Activated naive CD4-positive, alpha-beta T cell treated with anti-CD3 and anti-CD28 coated beads, Interleukin-2, amount 50 U/mL, for 24 hours (primary cell): ENCODE data around the gene TMEM147.
"Not testable (repeated sequence)": the region's sequence is repeated elsewhere in the genome, so short reads cannot be mapped to it uniquely, and the experiment has no call there.

ENCODE experiments used
- H3K27ac Mint-ChIP-seq: one replicate; pipeline ENCODE4 v1.8.0; 2021; ENCODE audit warnings: mild to moderate bottlenecking, mixed read lengths
- H3K27me3 Mint-ChIP-seq: one replicate; pipeline ENCODE4 v1.8.0; 2021; ENCODE audit warnings: mixed read lengths
- H3K36me3 Mint-ChIP-seq: one replicate; pipeline ENCODE4 v1.8.0; 2021; ENCODE audit warnings: mixed read lengths
- H3K4me1 Mint-ChIP-seq: one replicate; pipeline ENCODE4 v1.8.0; 2021; ENCODE audit warnings: mixed read lengths
- H3K4me3 Mint-ChIP-seq: one replicate; pipeline ENCODE4 v1.8.0; 2021; ENCODE audit warnings: mild to moderate bottlenecking, mixed read lengths
- H3K9me3 Mint-ChIP-seq: one replicate; pipeline ENCODE4 v1.8.0; 2021; ENCODE audit warnings: mixed read lengths

The TMEM147 gene

DNA sequence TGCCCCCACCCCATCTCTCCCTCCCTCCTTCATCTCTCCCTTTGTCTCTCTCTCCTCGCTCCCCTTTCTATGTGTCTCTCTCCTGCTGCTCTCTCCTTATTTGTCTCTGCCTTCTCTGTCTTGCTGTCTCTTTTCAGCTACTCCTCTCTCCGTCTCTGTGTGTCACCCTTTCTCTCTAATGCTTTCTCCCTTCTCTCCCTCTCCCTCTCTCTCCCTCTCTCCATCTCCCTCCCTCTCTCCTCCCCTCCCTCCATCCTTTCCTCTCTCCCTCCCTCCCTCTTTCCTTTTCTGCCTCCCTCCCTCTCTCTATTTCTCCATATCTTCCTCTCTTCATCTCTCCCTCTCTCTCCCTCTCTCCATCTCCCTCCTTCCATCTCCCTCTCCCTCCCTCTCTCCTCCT is 17.4 kb downstream of the TMEM147 start:
- Mint-ChIP-seq H3K27me3 (peaks cover 35% of the 10 kb centered on the region), H3K36me3 (peaks cover 2% of the 10 kb centered on the region), H3K9me3 (no peaks in the 10 kb centered on the region), H3K27ac (no peak overlapping the region), H3K4me3 (no peak overlapping the region), H3K4me1 (peaks cover 4% of the 10 kb centered on the region)

DNA sequence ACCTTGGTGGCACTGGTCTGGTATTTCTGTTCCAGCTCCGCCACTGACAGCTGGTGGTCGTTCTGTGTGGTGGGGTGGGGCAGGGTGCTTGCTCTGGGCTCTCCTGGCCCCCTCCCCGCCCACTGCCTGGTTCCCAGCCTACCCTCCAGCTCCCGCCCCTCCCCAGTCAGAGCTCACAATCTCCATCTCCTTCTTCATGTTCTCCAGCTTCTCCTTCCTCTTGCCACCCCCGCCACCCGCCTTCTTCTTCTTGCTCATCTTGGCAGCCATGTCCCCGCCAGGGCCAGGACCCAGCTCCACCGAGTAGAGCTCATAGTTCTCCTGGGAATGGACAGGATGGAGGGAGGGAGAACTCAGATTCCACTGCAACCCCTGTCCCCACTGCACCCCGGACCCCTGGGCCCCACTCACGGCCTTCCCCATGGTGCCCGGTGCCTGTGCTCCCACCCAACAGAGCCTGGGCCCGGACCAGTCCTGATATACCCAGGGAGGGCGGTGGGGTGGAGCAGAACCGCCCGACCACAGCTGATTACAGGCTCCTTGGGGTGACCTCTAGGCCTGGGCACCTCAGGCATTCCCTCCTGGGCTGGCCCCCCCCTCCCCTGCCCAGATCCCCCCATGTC is 17.9 kb downstream of the TMEM147 start, which contains the start of gene ATP4A:
Gene ATP4A (minus strand): TSS at position 452 of the 623 bp plus-strand sequence. CDS start 29 bp downstream, at position 423.
- Mint-ChIP-seq H3K27me3 (peaks cover 34% of the 10 kb centered on the region), H3K27ac (no peak within 1 kb of the TSS), H3K9me3 (no peaks in the 10 kb centered on the region), H3K4me1 (peaks cover 4% of the 10 kb centered on the region), H3K4me3 (no peak within 1 kb of the TSS), H3K36me3 (peaks cover 2% of the 10 kb centered on the region)

DNA sequence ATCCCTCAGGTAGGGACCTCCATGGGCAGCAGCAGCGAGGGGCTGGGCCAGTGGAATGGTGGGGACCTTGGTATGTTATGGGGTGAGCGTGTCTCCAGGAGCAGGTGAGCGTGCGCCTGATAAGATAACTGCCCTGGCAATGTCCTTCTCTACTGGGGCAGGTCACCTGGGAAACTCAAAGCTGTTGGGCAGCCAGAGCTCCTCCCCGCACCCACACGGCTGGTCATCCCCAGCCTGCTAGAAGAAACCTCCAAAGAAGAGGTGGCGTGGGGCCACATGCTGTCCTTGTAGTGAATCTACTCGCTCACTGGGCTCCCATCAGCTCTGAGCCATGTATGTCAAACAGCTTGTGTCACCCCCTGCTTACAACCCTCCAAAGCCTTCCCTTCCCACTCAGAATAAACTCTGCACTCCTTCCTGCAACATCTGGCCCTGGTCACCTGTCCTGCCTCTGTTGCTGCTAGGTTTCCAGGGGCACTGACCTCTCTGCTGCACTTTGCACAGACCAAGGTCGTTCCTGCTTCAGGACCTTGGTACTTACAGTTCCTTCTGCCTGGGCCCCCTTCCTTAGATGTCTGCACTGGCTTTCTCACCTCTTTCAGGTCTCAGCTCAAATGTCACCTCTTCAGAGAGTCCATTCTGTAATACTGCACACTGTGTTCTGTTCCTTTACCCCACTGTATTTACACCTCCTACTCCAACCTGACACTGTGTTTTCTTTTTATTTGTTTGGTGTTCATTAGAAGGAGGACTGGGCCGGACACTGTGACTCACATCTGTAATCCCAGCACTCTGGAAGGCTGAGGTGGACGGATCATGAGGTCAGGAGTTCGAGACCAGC is 19.8 kb downstream of the TMEM147 start:
- Mint-ChIP-seq H3K27ac (no peak overlapping the region), H3K4me3 (no peak overlapping the region), H3K27me3 (peaks cover 28% of the 10 kb centered on the region), H3K4me1 (no peaks in the 10 kb centered on the region), H3K36me3 (peaks cover 2% of the 10 kb centered on the region), H3K9me3 (no peaks in the 10 kb centered on the region)

DNA sequence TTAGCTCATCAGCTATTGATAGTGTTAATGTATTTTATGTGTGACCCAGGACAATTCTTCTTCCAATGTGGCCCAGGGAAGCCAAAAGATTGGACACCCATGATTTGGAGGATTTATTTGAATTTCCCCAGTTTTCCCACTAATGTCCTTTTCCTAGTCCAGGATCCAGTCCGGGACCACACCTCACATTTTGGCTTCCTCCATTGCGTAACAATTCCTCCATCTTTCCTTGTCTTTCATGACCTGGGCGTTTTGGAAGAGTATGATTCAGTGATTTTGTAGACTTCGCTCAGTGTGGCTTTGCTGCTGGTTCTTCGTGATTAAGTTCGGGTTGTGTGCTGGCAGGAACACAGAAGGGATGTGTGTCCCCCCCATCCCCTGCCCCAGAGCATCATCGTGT is 21.3 kb downstream of the TMEM147 start:
- Mint-ChIP-seq H3K9me3 (no peaks in the 10 kb centered on the region), H3K4me3 (no peak overlapping the region), H3K27me3 (peaks cover 17% of the 10 kb centered on the region)

DNA sequence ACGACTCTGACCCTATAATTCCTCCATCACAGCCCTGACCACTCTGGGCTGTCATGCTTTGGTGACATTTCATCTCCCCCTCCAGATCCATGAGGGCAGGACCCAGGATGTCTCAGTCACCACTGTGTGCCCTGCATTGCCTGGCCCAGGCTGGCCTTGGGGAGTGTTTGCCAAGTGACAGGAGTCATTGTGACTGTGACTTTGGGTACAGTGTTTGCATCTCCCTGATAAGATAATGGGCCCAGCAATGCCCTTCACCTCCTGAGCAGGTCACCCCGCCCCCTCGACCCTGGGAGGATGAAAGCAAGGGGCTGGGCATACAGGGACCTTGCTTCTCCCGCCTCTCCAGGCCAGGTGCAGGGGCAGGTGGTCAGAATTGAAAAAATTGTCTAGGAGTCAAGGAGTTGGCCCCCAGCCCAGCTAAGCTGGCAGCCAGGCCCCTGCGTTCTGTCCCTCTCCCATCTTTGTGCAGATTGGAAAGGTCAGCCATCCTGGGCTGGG is 23.9 kb downstream of the TMEM147 start:
- Mint-ChIP-seq H3K4me1 (no peaks in the 10 kb centered on the region), H3K9me3 (no peaks in the 10 kb centered on the region), H3K4me3 (no peak overlapping the region), H3K36me3 (no peaks in the 10 kb centered on the region), H3K27me3 (peaks cover 6% of the 10 kb centered on the region), H3K27ac (no peak overlapping the region)

More for the DNA sequence above, 21.3 kb downstream of the TMEM147 start:
- no peak overlapping the region for H3K27ac Mint-ChIP-seq
- peaks cover 2% of the 10 kb centered on the region for H3K36me3 Mint-ChIP-seq
- no peaks in the 10 kb centered on the region for H3K4me1 Mint-ChIP-seq

DNA sequence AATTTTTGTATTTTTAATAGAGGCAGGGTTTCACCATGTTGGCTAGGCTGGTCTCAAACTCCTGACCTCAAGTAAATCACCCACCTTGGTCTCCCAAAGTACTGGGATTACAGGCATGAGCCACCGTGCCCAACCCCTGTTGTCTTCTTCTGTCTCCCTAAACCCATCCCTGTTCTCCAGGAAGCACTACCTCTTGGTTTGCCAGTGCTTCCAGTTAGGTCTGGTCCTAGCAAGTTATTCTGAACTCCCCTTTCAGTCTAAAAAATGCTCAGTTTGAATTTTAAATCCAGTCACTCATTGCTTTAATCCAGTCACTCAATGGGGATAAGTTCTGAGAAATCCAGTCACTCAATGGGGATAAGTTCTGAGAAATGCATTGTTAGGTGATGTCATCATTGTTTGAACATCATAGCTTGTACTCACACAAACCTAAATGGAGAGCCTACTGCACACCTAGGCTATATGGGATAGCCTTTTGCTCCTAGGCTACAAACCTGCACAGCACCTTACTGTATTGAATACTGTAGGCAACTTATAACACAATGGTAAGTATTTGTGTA is 26.1 kb downstream of the TMEM147 start:
- Mint-ChIP-seq H3K4me1 (no peaks in the 10 kb centered on the region), H3K4me3 (no peak overlapping the region), H3K27ac (no peak overlapping the region), H3K36me3 (peaks cover 6% of the 10 kb centered on the region), H3K9me3 (peaks cover 11% of the 10 kb centered on the region), H3K27me3 (peaks cover 5% of the 10 kb centered on the region)

DNA sequence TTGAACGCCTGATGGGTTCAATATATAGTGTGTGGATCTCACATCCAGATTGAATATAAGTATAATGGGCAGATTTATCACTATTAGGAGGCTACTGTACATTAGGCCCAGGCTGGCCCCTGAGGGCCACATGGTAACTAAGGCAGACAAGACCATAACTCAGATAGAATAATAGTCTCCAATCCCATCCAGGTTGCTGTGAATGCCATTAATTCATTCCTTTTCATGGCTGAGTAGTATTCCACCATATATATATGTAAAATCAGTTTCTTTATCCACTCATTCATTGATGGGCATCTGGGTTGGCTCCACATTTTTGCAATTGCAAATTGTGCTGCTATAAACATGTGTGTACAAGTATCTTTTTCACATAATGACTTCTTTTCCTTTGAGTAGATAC is 32.5 kb downstream of the TMEM147 start:
- peaks cover 4% of the 10 kb centered on the region for H3K27me3 Mint-ChIP-seq
- no peak overlapping the region for H3K27ac Mint-ChIP-seq
- peaks cover 17% of the 10 kb centered on the region for H3K9me3 Mint-ChIP-seq
- no peak overlapping the region for H3K4me3 Mint-ChIP-seq
- H3K36me3 Mint-ChIP-seq, result peaks cover 12% of the 10 kb centered on the region
- no peaks in the 10 kb centered on the region for H3K4me1 Mint-ChIP-seq

DNA sequence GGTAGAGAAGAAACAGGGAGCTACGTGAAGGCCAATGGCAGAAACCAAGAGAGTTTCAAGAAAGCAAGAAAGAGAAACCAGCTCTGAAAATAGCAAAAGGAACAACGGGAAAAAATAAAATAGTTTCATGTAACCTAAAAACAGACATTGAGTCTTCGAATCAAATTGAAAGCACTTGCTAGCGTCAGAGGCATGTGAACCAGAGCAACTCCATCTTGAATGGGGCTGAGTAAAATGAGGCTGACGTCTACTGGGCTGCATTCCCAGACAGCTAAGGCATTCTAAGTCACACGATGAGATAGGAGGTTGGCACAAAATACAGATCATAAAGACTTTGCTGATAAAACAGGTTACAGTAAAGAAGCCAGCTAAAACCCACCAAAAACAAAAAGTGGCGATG is 33.3 kb downstream of the TMEM147 start:
- Mint-ChIP-seq H3K9me3 (peaks cover 17% of the 10 kb centered on the region), H3K4me1 (no peaks in the 10 kb centered on the region), H3K4me3 (no peak overlapping the region), H3K36me3 (peaks cover 12% of the 10 kb centered on the region), H3K27me3 (peaks cover 4% of the 10 kb centered on the region), H3K27ac (no peak overlapping the region)

DNA sequence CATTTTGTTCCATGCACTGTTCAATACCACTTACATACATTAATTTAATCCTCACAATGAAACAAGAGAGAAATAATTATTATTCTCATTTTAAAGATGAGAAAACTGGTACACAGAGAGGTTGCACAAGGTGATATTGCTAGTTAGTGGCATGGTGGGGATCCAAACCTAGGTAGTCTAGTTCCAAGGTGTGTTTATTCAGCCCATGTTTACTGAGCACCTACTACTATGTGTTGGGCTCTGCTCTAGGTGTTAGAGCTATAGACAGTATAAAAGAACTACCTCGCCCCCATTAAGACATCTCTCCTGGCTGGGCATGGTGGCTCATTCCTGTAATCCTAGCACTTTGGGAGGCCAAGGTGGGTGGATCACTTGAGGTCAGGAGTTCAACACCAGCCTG is 37.3 kb downstream of the TMEM147 start:
- Mint-ChIP-seq H3K4me1 (no peaks in the 10 kb centered on the region), H3K27ac (no peak overlapping the region), H3K36me3 (no peaks in the 10 kb centered on the region), H3K9me3 (no peaks in the 10 kb centered on the region), H3K4me3 (no peak overlapping the region), H3K27me3 (peaks cover 4% of the 10 kb centered on the region)

DNA sequence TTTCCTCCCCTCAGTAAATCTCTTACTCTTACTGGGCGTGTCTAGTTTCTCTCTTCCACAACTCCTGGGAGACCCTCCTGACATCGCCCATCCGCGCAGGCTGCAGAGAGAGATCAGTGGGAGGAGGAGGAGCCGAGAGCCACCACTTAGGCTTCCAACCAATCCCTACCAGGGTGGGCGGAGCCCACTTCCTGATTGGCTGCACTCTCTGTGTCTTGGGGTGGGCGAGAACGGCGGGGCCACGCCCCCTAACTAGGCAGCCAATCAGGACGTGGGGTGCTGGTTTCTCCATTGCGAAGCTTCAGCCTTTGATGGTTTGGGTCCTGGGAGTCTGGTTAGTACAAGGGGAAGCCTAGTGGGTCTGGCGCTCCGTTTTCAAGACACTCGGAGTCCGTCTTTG is 40.4 kb downstream of the TMEM147 start, which contains the start of gene PMIS2:
Gene PMIS2 (plus strand): TSS at position 326 of the 400 bp plus-strand sequence. CDS start 87 bp downstream, outside the sequence.
- Mint-ChIP-seq H3K4me3 (no peak within 1 kb of the TSS), H3K36me3 (no peaks in the 10 kb centered on the region), H3K27me3 (peaks cover 3% of the 10 kb centered on the region), H3K4me1 (no peaks in the 10 kb centered on the region), H3K27ac (no peak within 1 kb of the TSS), H3K9me3 (no peaks in the 10 kb centered on the region)

DNA sequence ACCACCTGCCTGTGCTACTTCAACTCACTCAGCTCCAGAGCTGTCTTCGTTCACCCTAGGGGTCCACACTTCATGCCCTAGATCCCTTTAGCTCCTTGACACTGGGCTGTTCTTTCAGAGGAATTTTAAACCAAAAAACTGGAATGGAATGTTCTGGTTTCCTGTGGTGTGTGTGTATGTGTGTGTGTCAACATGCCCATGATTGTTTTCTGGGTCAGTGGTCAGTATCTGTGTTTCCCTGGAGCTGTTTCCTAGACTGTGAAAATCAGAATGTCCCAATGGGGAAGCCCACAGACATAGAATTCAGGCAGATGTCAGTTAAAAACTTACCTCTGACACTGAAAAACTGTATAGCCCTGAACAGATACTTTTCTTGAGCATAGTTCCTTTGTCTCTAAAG is 41.9 kb downstream of the TMEM147 start:
- Mint-ChIP-seq H3K9me3 (no peaks in the 10 kb centered on the region), H3K27ac (no peak overlapping the region), H3K4me3 (no peak overlapping the region), H3K36me3 (no peaks in the 10 kb centered on the region), H3K27me3 (peaks cover 3% of the 10 kb centered on the region), H3K4me1 (no peaks in the 10 kb centered on the region)

DNA sequence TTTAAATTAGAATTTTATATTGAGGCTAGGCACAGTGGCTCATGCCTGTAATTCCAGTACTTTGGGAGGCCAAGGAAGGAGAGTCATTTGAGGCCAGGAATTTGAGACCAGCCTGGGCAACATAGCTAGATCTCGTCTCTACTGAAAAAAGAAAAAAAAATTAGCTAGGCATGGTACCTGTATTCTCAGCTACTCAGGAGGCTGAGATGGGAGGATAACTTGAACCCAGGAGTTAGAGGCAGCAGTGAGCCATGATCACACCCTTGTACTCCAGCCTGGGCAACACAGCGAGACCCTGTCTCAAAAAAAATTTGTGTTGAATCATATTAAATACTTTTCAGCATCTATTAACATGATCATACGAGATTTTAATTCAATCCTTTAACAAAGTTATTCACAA is 45.4 kb downstream of the TMEM147 start:
- H3K27ac Mint-ChIP-seq, result no peak overlapping the region
- no peak overlapping the region for H3K4me3 Mint-ChIP-seq
- no peaks in the 10 kb centered on the region for H3K9me3 Mint-ChIP-seq
- H3K36me3 Mint-ChIP-seq, result no peaks in the 10 kb centered on the region
- no peaks in the 10 kb centered on the region for H3K4me1 Mint-ChIP-seq
- H3K27me3 Mint-ChIP-seq, result peaks cover 1% of the 10 kb centered on the region

DNA sequence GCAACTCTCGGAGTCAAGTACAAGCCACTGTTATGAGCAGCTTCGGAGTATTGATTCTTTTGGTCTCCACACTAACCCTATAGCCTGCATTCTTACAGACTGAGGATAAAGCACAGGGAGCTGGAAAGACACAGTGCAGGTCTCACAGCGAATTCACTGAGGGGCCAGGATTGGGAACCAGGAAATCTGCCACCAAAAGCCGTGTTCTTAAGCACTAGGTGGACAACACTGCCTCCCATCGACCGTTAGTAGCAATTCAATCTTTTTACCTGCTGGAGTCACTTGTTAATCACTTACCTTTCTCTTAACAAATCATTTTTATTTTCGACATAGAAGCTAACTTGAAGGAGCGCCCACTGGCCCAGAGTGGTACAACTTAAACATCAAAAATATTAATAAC is 46.8 kb downstream of the TMEM147 start:
- H3K4me3 Mint-ChIP-seq, result no peak overlapping the region
- no peaks in the 10 kb centered on the region for H3K9me3 Mint-ChIP-seq
- no peaks in the 10 kb centered on the region for H3K4me1 Mint-ChIP-seq
- peaks cover 1% of the 10 kb centered on the region for H3K27me3 Mint-ChIP-seq
- H3K36me3 Mint-ChIP-seq, result no peaks in the 10 kb centered on the region
- no peak overlapping the region for H3K27ac Mint-ChIP-seq

DNA sequence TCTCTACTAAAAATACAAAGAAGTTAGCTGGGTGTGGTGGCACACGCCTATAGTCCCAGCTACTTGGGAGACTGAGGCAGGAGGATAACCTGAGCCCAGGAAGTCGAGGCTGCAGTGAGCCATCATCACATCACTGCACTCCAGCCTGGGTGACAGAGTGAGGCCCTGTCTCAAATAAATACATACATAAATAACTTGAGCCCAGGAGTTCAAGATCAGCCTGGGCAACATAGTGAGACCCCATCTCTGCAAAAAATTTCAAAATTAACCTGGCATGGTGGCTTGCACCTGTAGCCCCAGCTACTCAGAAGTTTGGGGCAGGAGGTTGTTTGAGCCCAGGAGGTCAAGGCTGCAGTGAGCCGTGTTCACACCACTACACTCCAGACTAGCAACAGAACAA is 49.6 kb downstream of the TMEM147 start:
- H3K36me3 Mint-ChIP-seq, H3K27me3 Mint-ChIP-seq, H3K4me3 Mint-ChIP-seq, H3K9me3 Mint-ChIP-seq, H3K4me1 Mint-ChIP-seq, H3K27ac Mint-ChIP-seq: not testable (repeated sequence)

DNA sequence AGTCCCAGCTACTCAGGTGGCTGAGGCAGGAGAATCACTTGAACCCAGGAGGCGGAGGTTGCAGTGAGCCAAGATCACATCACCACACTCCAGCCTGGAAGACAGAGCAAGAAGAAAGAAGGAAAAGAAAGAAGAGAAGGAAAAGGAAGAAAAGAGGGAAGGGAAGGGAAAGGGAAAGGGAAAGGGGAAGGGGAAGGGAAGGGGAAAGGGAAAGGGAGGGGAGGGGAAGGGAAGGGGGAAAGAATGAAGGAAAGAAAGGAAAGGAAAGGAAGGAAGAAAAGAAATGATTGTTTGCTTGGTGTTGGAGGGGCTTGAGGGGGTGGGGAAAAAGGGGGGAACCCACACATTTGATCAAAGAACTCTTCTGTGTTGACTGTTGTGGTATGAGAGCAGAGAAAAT is 50.5 kb downstream of the TMEM147 start:
- no peaks in the 10 kb centered on the region for H3K9me3 Mint-ChIP-seq
- peaks cover 3% of the 10 kb centered on the region for H3K27me3 Mint-ChIP-seq
- H3K27ac Mint-ChIP-seq, result no peak overlapping the region
- H3K4me3 Mint-ChIP-seq, result no peak overlapping the region
- no peaks in the 10 kb centered on the region for H3K4me1 Mint-ChIP-seq
- no peaks in the 10 kb centered on the region for H3K36me3 Mint-ChIP-seq
